Mesenchymal stem cell (in vitro differentiated cells and primary cell): ENCODE results near the gene USP50. TPM values are rescaled to one million over a fixed set of nuclear protein-coding genes. Genes with fewer than 3 reads are reported as not detected.

Experiments
- DNase-seq: peaks from one replicate; pipeline ENCODE4 v3.0.0-alpha.2; 2013
- H2AFZ ChIP-seq: one replicate; pipeline ENCODE4 v1.6.1; 2013; ENCODE audit warnings: low read depth, mild to moderate bottlenecking, control low read depth, inconsistent platforms, low read length, moderate library complexity
- H2AK5ac ChIP-seq: 2 replicates; pipeline ENCODE4 v1.6.1; 2013; ENCODE audit warnings: low read length, moderate library complexity, mild to moderate bottlenecking, inconsistent platforms; ENCODE audit not compliant: severe bottlenecking
- H2BK120ac ChIP-seq: one replicate; pipeline ENCODE4 v1.6.1; 2013; ENCODE audit warnings: low read depth, mild to moderate bottlenecking, inconsistent platforms, low read length, moderate library complexity
- H2BK12ac ChIP-seq, 2 experiments: one replicate each; pipeline ENCODE4 v1.6.1; 2013; ENCODE audit warnings: inconsistent platforms in 2 of 2, low read length in 2 of 2, mild to moderate bottlenecking in 2 of 2, moderate library complexity in 2 of 2, control low read depth in 1 of 2
- H2BK15ac ChIP-seq: one replicate; pipeline ENCODE4 v1.6.1; 2013; ENCODE audit warnings: mild to moderate bottlenecking, low read depth, inconsistent platforms; ENCODE audit not compliant: poor library complexity, severe bottlenecking
- H2BK5ac ChIP-seq: 2 replicates; pipeline ENCODE4 v1.6.1; 2013; ENCODE audit warnings: low read depth, mild to moderate bottlenecking, low read length, control low read depth, inconsistent platforms; ENCODE audit not compliant: poor library complexity, severe bottlenecking
- H3K14ac ChIP-seq, 2 experiments: one replicate each; pipeline ENCODE4 v1.6.1; 2013; ENCODE audit warnings: inconsistent platforms in 2 of 2, low read length in 2 of 2, control low read depth in 1 of 2, mild to moderate bottlenecking in 1 of 2, moderate library complexity in 1 of 2
- H3K18ac ChIP-seq, 2 experiments: one replicate each; pipeline ENCODE4 v1.6.1; 2013; ENCODE audit warnings: inconsistent platforms in 2 of 2, low read length in 2 of 2, control low read depth in 1 of 2, low read depth in 1 of 2, mild to moderate bottlenecking in 1 of 2
- H3K23ac ChIP-seq, 2 experiments: one replicate each; pipeline ENCODE4 v1.6.1; 2013; ENCODE audit warnings: inconsistent platforms in 2 of 2, low read length in 2 of 2, mild to moderate bottlenecking in 2 of 2, moderate library complexity in 2 of 2, control low read depth in 1 of 2
- H3K27ac ChIP-seq: 2 replicates; pipeline ENCODE4 v1.5.1; 2013; ENCODE audit warnings: mild to moderate bottlenecking, moderate library complexity, low read length, control low read depth, inconsistent platforms; ENCODE audit not compliant: poor library complexity, severe bottlenecking
- H3K27me3 ChIP-seq, 2 experiments: 2 replicates each; pipeline versions ENCODE4 v1.6.1 to v1.7.0; 2013; ENCODE audit warnings: low read length in 2 of 2, mild to moderate bottlenecking in 2 of 2, moderate library complexity in 2 of 2, control low read depth in 1 of 2, inconsistent platforms in 1 of 2; ENCODE audit not compliant: control insufficient read depth in 1 of 2, insufficient read depth in 1 of 2
- H3K36me3 ChIP-seq, 2 experiments: 2 replicates each; pipeline versions ENCODE4 v1.6.1 to v1.7.0; 2013; ENCODE audit warnings: low read length in 2 of 2, control low read depth in 1 of 2, inconsistent platforms in 1 of 2, low read depth in 1 of 2, mild to moderate bottlenecking in 1 of 2; ENCODE audit not compliant: insufficient read depth in 2 of 2, control insufficient read depth in 1 of 2
- H3K4ac ChIP-seq, 2 experiments: one replicate each; pipeline ENCODE4 v1.6.1; 2013; ENCODE audit warnings: inconsistent platforms in 2 of 2, low read length in 2 of 2, mild to moderate bottlenecking in 2 of 2, moderate library complexity in 2 of 2, control low read depth in 1 of 2, low read depth in 1 of 2
- H3K4me1 ChIP-seq: 2 replicates; pipeline ENCODE4 v1.6.1; 2013; ENCODE audit warnings: low read depth, low read length, control low read depth; ENCODE audit not compliant: control insufficient read depth, insufficient read depth
- H3K4me2 ChIP-seq: 2 replicates; pipeline ENCODE4 v1.6.1; 2013; ENCODE audit warnings: low read length, mild to moderate bottlenecking, inconsistent platforms; ENCODE audit not compliant: poor library complexity, severe bottlenecking
- H3K4me3 ChIP-seq, 2 experiments: 2 replicates each; pipeline versions ENCODE4 v1.5.1 to v1.7.0; 2013; ENCODE audit warnings: low read length in 2 of 2, mild to moderate bottlenecking in 2 of 2, control low read depth in 1 of 2, low read depth in 1 of 2; ENCODE audit not compliant: insufficient read depth in 1 of 2
- H3K79me1 ChIP-seq: replicated peaks from 2 replicates; pipeline ENCODE4 v1.6.1; 2013; ENCODE audit warnings: mild to moderate bottlenecking, control low read depth, low read length, inconsistent platforms; ENCODE audit not compliant: poor library complexity, severe bottlenecking
- H3K9ac ChIP-seq: 2 replicates; pipeline ENCODE4 v1.7.0; 2013; ENCODE audit warnings: mild to moderate bottlenecking, low read length, moderate library complexity
- H3K9me3 ChIP-seq: 2 replicates; pipeline ENCODE4 v1.7.0; 2013; ENCODE audit warnings: mild to moderate bottlenecking, low read length; ENCODE audit not compliant: control insufficient read depth
- H4K8ac ChIP-seq: one replicate; pipeline ENCODE4 v1.6.1; 2013; ENCODE audit warnings: inconsistent platforms, mild to moderate bottlenecking, low read length, moderate library complexity
- H4K91ac ChIP-seq: one replicate; pipeline ENCODE4 v1.6.1; 2013; ENCODE audit warnings: mild to moderate bottlenecking, low read length, inconsistent platforms
- WGBS: methylation state at CpG from one replicate; pipeline ENCODE4 v1.1.7; 2013; ENCODE audit warnings: mixed read lengths; 5-methylcytosine and 5-hydroxymethylcytosine counted together
- polyA plus RNA-seq, 2 experiments: library from polyadenylated mRNA; stranded (reverse); fragments of 200-250 nt; gene quantifications; one replicate each; pipeline ENCODE4 v1.2.3, GENCODE V29; 2013

Gene USP50
- not detected for polyA plus RNA-seq (2013, experiment 1 of 2)
- 0.08 TPM for polyA plus RNA-seq (2013, experiment 2 of 2)

DNA sequence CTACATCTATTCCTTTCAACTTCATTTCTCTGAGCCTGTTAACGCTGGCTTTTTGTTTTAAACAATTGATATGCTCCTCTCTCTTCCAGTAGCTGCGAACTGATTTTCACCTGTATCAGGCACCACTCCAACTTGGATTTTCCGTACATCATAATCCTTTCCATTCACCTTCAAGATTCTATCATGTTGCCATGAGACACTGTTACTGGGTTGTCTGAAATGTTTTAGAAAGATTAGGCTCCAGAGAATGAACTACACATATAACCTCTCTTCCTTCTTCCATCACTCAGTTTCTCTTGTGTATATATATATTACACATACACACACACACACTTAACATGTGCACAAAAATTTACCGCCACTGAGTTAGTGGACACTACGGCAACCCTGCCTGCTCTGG lies at the start of gene USP50:
Gene USP50, minus strand, starts transcription at position 101 of the 400 bp plus-strand sequence. CDS start 141 bp downstream, outside the sequence.
- Histone ChIP-seq H3K4me3 (no peak within 1 kb of the TSS), H3K9ac (no peak within 1 kb of the TSS), H2BK12ac (no peak within 1 kb of the TSS), H2AFZ (no peak within 1 kb of the TSS), H3K4me1 (no peaks in the 10 kb centered on the region), H2BK5ac (no peak within 1 kb of the TSS), H3K18ac (no peak within 1 kb of the TSS), H2BK15ac (no peak within 1 kb of the TSS), H3K27ac (no peak within 1 kb of the TSS), H2AK5ac (no peak within 1 kb of the TSS), H4K91ac (no peak within 1 kb of the TSS), H4K8ac (no peak within 1 kb of the TSS), H3K36me3 (no peaks in the 10 kb centered on the region), H3K79me1 (no peaks in the 10 kb centered on the region), H3K4ac (no peak within 1 kb of the TSS), H3K4me2 (no peak within 1 kb of the TSS), H2BK120ac (no peak within 1 kb of the TSS), H3K9me3 (no peaks in the 10 kb centered on the region), H3K27me3 (peaks cover 0 to 16% of the 10 kb centered on the region in 2 experiments), H3K23ac (no peak within 1 kb of the TSS), H3K14ac (no peak within 1 kb of the TSS)
- WGBS = 95% methylated on average over 4 of the region's 5 CpGs
- DNase-seq = no peak

DNA sequence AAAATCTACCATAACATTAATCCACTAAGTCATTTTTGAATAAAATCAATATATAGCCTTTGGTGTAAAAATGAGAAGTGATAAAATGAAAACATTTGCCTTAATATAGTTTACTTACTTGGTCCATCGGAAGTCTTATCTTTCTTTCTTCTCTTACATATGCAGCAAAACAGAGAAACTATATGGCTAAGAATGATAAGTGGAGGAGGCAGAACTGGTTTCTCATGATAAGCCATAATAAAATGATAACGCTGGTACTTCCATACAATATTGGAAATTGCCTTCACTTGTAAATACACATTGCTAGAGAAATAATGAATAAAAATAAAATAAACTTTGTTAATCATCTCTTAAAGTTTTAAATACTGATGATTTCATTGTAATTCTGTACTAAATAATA lies 47.8 kb upstream of the USP50 start:
- Histone ChIP-seq H3K79me1 (peaks cover 7% of the 10 kb centered on the region), H3K9me3 (no peaks in the 10 kb centered on the region), H2BK15ac (no peak overlapping the region), H2BK120ac (no peak overlapping the region), H2BK12ac (no peak overlapping the region), H4K8ac (no peak overlapping the region), H3K27me3 (no peaks in the 10 kb centered on the region), H3K36me3 (peaks cover 18 to 98% of the 10 kb centered on the region in 2 experiments), H3K14ac (no peak overlapping the region), H3K9ac (no peak overlapping the region), H2AFZ (no peak overlapping the region), H3K4me1 (no peaks in the 10 kb centered on the region), H2AK5ac (no peak overlapping the region), H4K91ac (no peak overlapping the region), H3K4ac (no peak overlapping the region), H3K23ac (no peak overlapping the region), H3K27ac (no peak overlapping the region), H3K4me3 (no peak overlapping the region), H2BK5ac (no peak overlapping the region), H3K18ac (no peak overlapping the region), H3K4me2 (no peak overlapping the region)
- no peak for DNase-seq
- WGBS = no CpG with 5 or more reads among the region's 2 CpGs

DNA sequence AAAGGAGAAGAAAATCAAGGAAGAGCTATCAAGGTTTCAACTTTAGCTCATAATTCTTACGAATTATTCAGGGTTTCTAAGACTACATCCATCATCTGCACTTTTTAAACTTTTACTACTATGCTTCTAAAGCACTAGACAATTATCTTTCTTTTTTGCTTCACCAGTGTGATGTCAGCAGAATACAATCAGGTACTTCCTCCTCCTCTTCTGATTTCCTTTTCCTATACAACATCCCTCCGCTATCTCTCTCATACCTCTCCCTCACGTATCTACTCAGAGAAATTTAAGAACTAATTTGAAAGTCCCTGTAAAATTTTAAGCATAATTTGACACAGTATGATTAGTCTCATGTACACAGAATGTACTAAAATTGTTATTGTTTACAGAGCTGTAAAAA lies 47.3 kb upstream of the USP50 start:
- H3K14ac ChIP-seq = no peak overlapping the region
- peaks cover 7% of the 10 kb centered on the region for H3K79me1 ChIP-seq
- no peak overlapping the region for H2AFZ ChIP-seq
- H3K4me1 ChIP-seq = no peaks in the 10 kb centered on the region
- no peak overlapping the region for H3K18ac ChIP-seq
- 100% methylated on average over 1 of the region's 3 CpGs for WGBS
- H4K91ac ChIP-seq = no peak overlapping the region
- H2BK5ac ChIP-seq = no peak overlapping the region
- no peak overlapping the region for H3K9ac ChIP-seq
- H3K9me3 ChIP-seq = no peaks in the 10 kb centered on the region
- no peaks in the 10 kb centered on the region for H3K27me3 ChIP-seq
- H3K4me2 ChIP-seq = no peak overlapping the region
- no peak overlapping the region for H3K4me3 ChIP-seq
- H2BK120ac ChIP-seq = no peak overlapping the region
- no peak overlapping the region for H4K8ac ChIP-seq
- peaks cover 21 to 98% of the 10 kb centered on the region in 2 experiments for H3K36me3 ChIP-seq
- no peak overlapping the region for H3K4ac ChIP-seq
- no peak for DNase-seq
- no peak overlapping the region for H3K23ac ChIP-seq
- H2AK5ac ChIP-seq = no peak overlapping the region
- H2BK15ac ChIP-seq = no peak overlapping the region
- no peak overlapping the region for H3K27ac ChIP-seq
- H2BK12ac ChIP-seq = no peak overlapping the region

DNA sequence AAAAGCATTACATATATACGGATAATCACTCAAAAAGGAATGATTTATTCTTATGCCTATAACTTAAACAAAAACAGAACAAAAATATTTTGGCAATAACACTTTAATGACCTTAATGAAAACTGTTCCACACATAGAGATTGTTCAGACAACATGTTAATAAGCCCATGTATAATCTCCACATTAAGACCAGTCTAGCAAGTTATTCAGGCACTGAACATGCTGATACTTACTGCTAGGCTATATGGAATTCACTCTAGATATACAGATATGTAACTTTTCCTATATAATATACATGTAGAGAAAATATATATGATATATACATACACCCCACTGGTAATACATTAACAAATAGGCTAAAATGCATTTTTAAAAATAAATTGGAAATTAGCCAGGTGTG lies 43.8 kb upstream of the USP50 start:
- Histone ChIP-seq H2BK15ac (no peak overlapping the region), H3K27ac (no peak overlapping the region), H3K36me3 (peaks cover 18 to 98% of the 10 kb centered on the region in 2 experiments), H2BK5ac (no peak overlapping the region), H4K8ac (no peak overlapping the region), H3K23ac (no peak overlapping the region), H3K4me3 (no peak overlapping the region), H2BK120ac (no peak overlapping the region), H4K91ac (no peak overlapping the region), H3K18ac (no peak overlapping the region), H3K79me1 (peaks cover 4% of the 10 kb centered on the region), H3K9me3 (no peaks in the 10 kb centered on the region), H3K27me3 (no peaks in the 10 kb centered on the region), H3K14ac (no peak overlapping the region), H2AK5ac (no peak overlapping the region), H2AFZ (no peak overlapping the region), H3K4me2 (no peak overlapping the region), H3K4ac (no peak overlapping the region), H3K9ac (no peak overlapping the region), H3K4me1 (no peaks in the 10 kb centered on the region), H2BK12ac (no peak overlapping the region)
- no peak for DNase-seq
- 100% methylated on average over 1 of the region's 1 CpG for WGBS
